GM21528 (cell line): Measurements from ENCODE around the gene FRMD5.

Experiments used
- ATAC-seq: cut with Tn5 transposase; IDR thresholded peaks from one replicate; pipeline ENCODE4 v1.9.1; 2021; ENCODE audit warnings: mild to moderate bottlenecking, moderate library complexity; ENCODE audit not compliant: unreplicated experiment, low FRiP score

The FRMD5 gene

GRCh38 chr15:43981576-43981975, 213.5 kb downstream of the FRMD5 start:
- no peak for ATAC-seq

- ATAC-seq, result no peak
These were observed 217.8 kb downstream of the FRMD5 start for GRCh38 chr15:43977072-43977884.

GRCh38 chr15:43975770-43976169, 219.3 kb downstream of the FRMD5 start:
- ATAC-seq, result no peak

- ATAC-seq, result no peak
These were observed 219.7 kb downstream of the FRMD5 start for GRCh38 chr15:43975326-43975725.

GRCh38 chr15:43974852-43975251, 220.2 kb downstream of the FRMD5 start:
- no peak for ATAC-seq

- no peak for ATAC-seq
These were observed 225.2 kb downstream of the FRMD5 start for GRCh38 chr15:43969802-43970375.

- no peak for ATAC-seq
These were observed 226.5 kb downstream of the FRMD5 start for GRCh38 chr15:43968551-43968950.

- ATAC-seq, result no peak
These were observed 228.4 kb downstream of the FRMD5 start for GRCh38 chr15:43966646-43967045.

GRCh38 chr15:43958861-43959330, 236.2 kb downstream of the FRMD5 start:
- ATAC-seq, result no peak

- ATAC-seq, result no peak
These were observed 237.3 kb downstream of the FRMD5 start for GRCh38 chr15:43957724-43958123.

- no peak for ATAC-seq
These were observed 239.9 kb downstream of the FRMD5 start for GRCh38 chr15:43955140-43955539.

- ATAC-seq, result no peak
These were observed 240.9 kb downstream of the FRMD5 start for GRCh38 chr15:43954181-43954621.

GRCh38 chr15:43953402-43953801, 241.7 kb downstream of the FRMD5 start:
- ATAC-seq, result no peak

GRCh38 chr15:43950531-43950930, 244.5 kb downstream of the FRMD5 start:
- no peak for ATAC-seq

GRCh38 chr15:43948691-43949325, 246.3 kb downstream of the FRMD5 start:
- peak; percentile 74 for ATAC-seq

GRCh38 chr15:43943511-43943910, 251.6 kb downstream of the FRMD5 start:
- ATAC-seq, result no peak

GRCh38 chr15:43942194-43942593, 252.9 kb downstream of the FRMD5 start:
- no peak for ATAC-seq

- no peak for ATAC-seq
These were observed 253.5 kb downstream of the FRMD5 start for GRCh38 chr15:43941555-43941954.

- no peak for ATAC-seq
These were observed 254.0 kb downstream of the FRMD5 start for GRCh38 chr15:43941071-43941470.

GRCh38 chr15:43939070-43939469, 256.0 kb downstream of the FRMD5 start:
- ATAC-seq, result no peak

GRCh38 chr15:43934480-43934879, 260.6 kb downstream of the FRMD5 start:
- no peak for ATAC-seq
